K562 (cell line): ENCODE results near the gene ALDH1A3. TPM values are rescaled to one million over a fixed set of nuclear protein-coding genes. Genes with fewer than 3 reads are reported as not detected.

Experiments used
- ATAC-seq: fragments of 200-7000 bp; cut with Tn5 transposase; 3 replicates; pipeline ENCODE4 v1.9.1; 2020; ENCODE audit warnings: moderate library complexity
- BruUV-seq: library from RNA; stranded (reverse); fragments of 400-500 nt; replicated peaks from 2 replicates; lab custom pipeline; 2021; lab: Mats Ljungman, UMichigan
- CTCF ChIA-PET: fragments of 300-600 bp; formaldehyde crosslinking; extraction: SDS; loops from one replicate; lab custom pipeline; 2021; ENCODE audit warnings: low intra/inter-chr PET ratio; lab: Yijun Ruan, JAX
- POLR2A ChIA-PET: fragments of 300-600, 350-650 bp; sonication (Branson Sonifier 250); formaldehyde crosslinking; extraction: SDS; loops from one replicate; lab custom pipeline; 2021; ENCODE audit warnings: antibody characterized with exemption, inconsistent platforms; lab: Yijun Ruan, JAX
- DNase-seq, 4 experiments: peaks; one replicate each; pipeline versions ENCODE4 v3.0.0 to v3.0.0-alpha.2; 2011 to 2018; ENCODE audit warnings: low spot score in 3 of 4, mixed read lengths in 3 of 4; ENCODE audit errors: extremely low read depth in 1 of 4
- FAIRE-seq: peaks from 2 replicates; lab custom pipeline; 2011; peaks lifted over from hg19 to GRCh38; lab: Jason Lieb, UNC
- H2AFZ ChIP-seq: 2 replicates; pipeline ENCODE4 v1.6.0; 2011; ENCODE audit warnings: low read depth, low read length, control low read depth, inconsistent platforms
- H3K27ac ChIP-seq: fragments of 200-600 bp; 3 replicates; pipeline ENCODE4 v1.8.0; 2011; ENCODE audit warnings: low read depth, mild to moderate bottlenecking, control low read depth, inconsistent platforms, low read length, moderate library complexity, mixed read lengths; ENCODE audit errors: extremely low read depth
- H3K27me3 ChIP-seq, 2 experiments: fragments of 300-600 bp in 1 of 2; 2 replicates in 1 of 2; 3 replicates in 1 of 2; pipeline versions ENCODE4 v1.6.0 to v1.8.0; 2011; ENCODE audit warnings: inconsistent platforms in 2 of 2, low read length in 2 of 2, mild to moderate bottlenecking in 1 of 2, mixed read lengths in 1 of 2, moderate library complexity in 1 of 2; ENCODE audit not compliant: control insufficient read depth in 2 of 2, insufficient read depth in 2 of 2
- H3K36me3 ChIP-seq: fragments of 300-600 bp; 3 replicates; pipeline ENCODE4 v1.8.0; 2011; ENCODE audit warnings: mild to moderate bottlenecking, low read length, inconsistent platforms; ENCODE audit not compliant: control insufficient read depth, insufficient read depth
- H3K4me1 ChIP-seq, 2 experiments: fragments of 200-600 bp in 1 of 2; replicated peaks in 1 of 2; 2 replicates in 1 of 2; 3 replicates in 1 of 2; pipeline versions ENCODE4 v1.5.1 to v1.8.0; 2011; ENCODE audit warnings: inconsistent platforms in 2 of 2, low read length in 2 of 2, mild to moderate bottlenecking in 1 of 2, mixed read lengths in 1 of 2, moderate library complexity in 1 of 2; ENCODE audit not compliant: control insufficient read depth in 2 of 2, insufficient read depth in 2 of 2
- H3K4me2 ChIP-seq: 2 replicates; pipeline ENCODE4 v1.6.1; 2011; ENCODE audit warnings: low read length, control low read depth, inconsistent platforms, mixed read lengths; ENCODE audit not compliant: insufficient read depth
- H3K4me3 ChIP-seq: fragments of 200-600 bp; sonication (generic), shearing (Covaris generic); 2 replicates; pipeline ENCODE4 v1.5.1; 2016; ENCODE audit warnings: control low read depth, inconsistent platforms
- H3K79me2 ChIP-seq: fragments of 200-600 bp; 3 replicates; pipeline ENCODE4 v1.8.0; 2011; ENCODE audit warnings: low read length, inconsistent platforms; ENCODE audit not compliant: control insufficient read depth, insufficient read depth
- H3K9ac ChIP-seq, 2 experiments: 2 replicates each; pipeline versions ENCODE4 v1.6.0 to v1.6.1; 2011; ENCODE audit warnings: low read depth in 2 of 2, low read length in 2 of 2, control low read depth in 1 of 2, inconsistent platforms in 1 of 2, mild to moderate bottlenecking in 1 of 2, mixed read lengths in 1 of 2; ENCODE audit not compliant: insufficient read depth in 1 of 2
- H3K9me1 ChIP-seq: one replicate; pipeline ENCODE4 v1.6.0; 2011; ENCODE audit warnings: inconsistent platforms, mild to moderate bottlenecking, low read length, moderate library complexity; ENCODE audit not compliant: control insufficient read depth, insufficient read depth
- H3K9me3 ChIP-seq: replicated peaks from 2 replicates; pipeline ENCODE4 v1.5.1; 2011; ENCODE audit warnings: low read depth, low read length, inconsistent platforms; ENCODE audit not compliant: control insufficient read depth, insufficient read depth
- H4K20me1 ChIP-seq: replicated peaks from 2 replicates; pipeline ENCODE4 v1.6.1; 2011; ENCODE audit warnings: low read length, inconsistent platforms, mixed read lengths; ENCODE audit not compliant: control insufficient read depth, insufficient read depth
- BRCA1 ChIP-seq, 2 experiments: fragments of 450-650 bp in 1 of 2; sonication (generic) in 1 of 2; formaldehyde crosslinking in 1 of 2; IDR thresholded peaks; 2 replicates each; pipeline versions ENCODE4 v1.5.0 to v1.6.1; 2017 to 2020; ENCODE audit warnings: mild to moderate bottlenecking in 1 of 2, missing genetic modification reagents in 1 of 2
- U2AF2 ChIP-seq: fragments of 200-400 bp; formaldehyde crosslinking; optimal IDR thresholded peaks from 2 replicates; pipeline ENCODE3; 2017; ENCODE audit warnings: low read depth, mild to moderate bottlenecking, low read length
- WGBS: fragments of 100-300 bp; shearing (Covaris generic); methylation state at CpG from one replicate; pipeline ENCODE4 v1.1.6; 2016; ENCODE audit warnings: low coverage, mixed read lengths; ENCODE audit not compliant: insufficient coverage; ENCODE audit errors: missing lambda C conversion rate; 5-methylcytosine and 5-hydroxymethylcytosine counted together
- in situ Hi-C: fragments of 300-500 bp; cut with MboI; formaldehyde crosslinking; loops from 4 replicates; pipeline ENCODE4 v1.15.0; 2018; ENCODE audit warnings: inconsistent platforms, mixed read lengths
- intact Hi-C: fragments of 100-400 bp; cut with micrococcal nuclease; formaldehyde crosslinking; loops from 2 replicates; pipeline ENCODE4 v1.14.2; 2022
- polyA plus RNA-seq, 8 experiments: library from polyadenylated mRNA; depleted of rRNA in 4 of 8; stranded (reverse) in 5 of 8; unstranded in 3 of 8; fragments of >200 nt; fragmentation: Nextera tagmentation in 2 of 8; fragmentation: Illumina TruSeq in 1 of 8; extraction: Ambion mirVana in 2 of 8; extraction: Trizol in 1 of 8; gene quantifications; 2 replicates each; pipeline versions ENCODE4 v1.2.1 to v1.2.3, GENCODE V29; 2011 to 2014; ENCODE audit warnings: inconsistent platforms in 1 of 8, missing spikeins in 1 of 8
- total RNA-seq, 7 experiments: library from RNA; depleted of rRNA in 6 of 7; stranded (reverse); fragments of >200 nt in 6 of 7; fragmentation: Illumina TruSeq in 2 of 7; extraction: Trizol in 2 of 7; gene quantifications; 2 replicates each; pipeline versions ENCODE4 v1.2.1 to v1.2.3, GENCODE V29; 2011 to 2021; ENCODE audit warnings: low replicate concordance in 1 of 7
- TF ChIP-seq, protein P1 (sequence below): fragments of 150-350 bp; IDR thresholded peaks from 2 replicates; pipeline ENCODE4 v1.6.1; 2014; ENCODE audit warnings: low read depth, mild to moderate bottlenecking, low read length, borderline replicate concordance

The ALDH1A3 gene
- total and polyA plus RNA-seq, 9 of the 15 experiments (the other 6 are each of a cell fraction or from before 2014, with no cell fraction given), result 0.38 TPM; not detected in 8

DNA sequence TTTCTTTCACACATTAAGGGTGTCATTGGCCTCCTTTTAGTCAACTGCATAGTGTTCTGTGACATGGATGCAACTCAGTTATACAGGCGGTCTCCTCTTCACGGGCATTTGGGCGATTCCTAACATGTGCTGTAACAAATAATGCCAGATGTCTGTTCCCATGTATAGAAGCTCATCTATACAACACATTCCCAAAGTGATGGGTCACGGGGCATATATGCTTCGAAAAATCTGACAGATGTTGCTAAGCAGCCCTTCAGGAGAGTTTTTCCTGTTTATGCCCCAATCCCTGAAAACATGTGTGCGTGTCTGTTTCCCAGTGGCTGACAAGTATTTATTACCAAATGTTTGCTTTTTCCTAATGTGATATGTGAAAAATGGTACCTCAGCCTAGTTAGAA is 65.4 kb downstream of the ALDH1A3 start:
- FAIRE-seq (no peak), ATAC-seq (no peak), DNase-seq (no peak)
- ChIA-PET POLR2A (interaction anchor here (1.0 kb wide), 1 partner anchor 10 kb away, joined by 3 read pairs; no protein-coding TSS in a partner anchor), CTCF (interaction anchor here (0.6 kb wide), 1 partner anchor 197 kb away, joined by 3 read pairs; no protein-coding TSS in a partner anchor)
- Histone ChIP-seq H2AFZ (no peak overlapping the region), H3K79me2 (no peaks in the 10 kb centered on the region), H3K9ac (no peak overlapping the region), H3K27ac (no peak overlapping the region), H3K27me3 (peaks cover 17 to 27% of the 10 kb centered on the region in 2 experiments; a peak in 4 of 5 replicates), H4K20me1 (0 out of 2 replicates have a peak, but pooled peaks cover 4% of the 10 kb centered on the region), H3K4me1 (no peaks in the 10 kb centered on the region; a peak in 1 of 5 replicates), H3K4me3 (no peak overlapping the region), H3K4me2 (no peak overlapping the region), H3K9me3 (no peaks in the 10 kb centered on the region), H3K9me1 (no peaks in the 10 kb centered on the region), H3K36me3 (no peaks in the 10 kb centered on the region)
- TF ChIP-seq U2AF2, result no peak
- TF ChIP-seq, protein P1, sequence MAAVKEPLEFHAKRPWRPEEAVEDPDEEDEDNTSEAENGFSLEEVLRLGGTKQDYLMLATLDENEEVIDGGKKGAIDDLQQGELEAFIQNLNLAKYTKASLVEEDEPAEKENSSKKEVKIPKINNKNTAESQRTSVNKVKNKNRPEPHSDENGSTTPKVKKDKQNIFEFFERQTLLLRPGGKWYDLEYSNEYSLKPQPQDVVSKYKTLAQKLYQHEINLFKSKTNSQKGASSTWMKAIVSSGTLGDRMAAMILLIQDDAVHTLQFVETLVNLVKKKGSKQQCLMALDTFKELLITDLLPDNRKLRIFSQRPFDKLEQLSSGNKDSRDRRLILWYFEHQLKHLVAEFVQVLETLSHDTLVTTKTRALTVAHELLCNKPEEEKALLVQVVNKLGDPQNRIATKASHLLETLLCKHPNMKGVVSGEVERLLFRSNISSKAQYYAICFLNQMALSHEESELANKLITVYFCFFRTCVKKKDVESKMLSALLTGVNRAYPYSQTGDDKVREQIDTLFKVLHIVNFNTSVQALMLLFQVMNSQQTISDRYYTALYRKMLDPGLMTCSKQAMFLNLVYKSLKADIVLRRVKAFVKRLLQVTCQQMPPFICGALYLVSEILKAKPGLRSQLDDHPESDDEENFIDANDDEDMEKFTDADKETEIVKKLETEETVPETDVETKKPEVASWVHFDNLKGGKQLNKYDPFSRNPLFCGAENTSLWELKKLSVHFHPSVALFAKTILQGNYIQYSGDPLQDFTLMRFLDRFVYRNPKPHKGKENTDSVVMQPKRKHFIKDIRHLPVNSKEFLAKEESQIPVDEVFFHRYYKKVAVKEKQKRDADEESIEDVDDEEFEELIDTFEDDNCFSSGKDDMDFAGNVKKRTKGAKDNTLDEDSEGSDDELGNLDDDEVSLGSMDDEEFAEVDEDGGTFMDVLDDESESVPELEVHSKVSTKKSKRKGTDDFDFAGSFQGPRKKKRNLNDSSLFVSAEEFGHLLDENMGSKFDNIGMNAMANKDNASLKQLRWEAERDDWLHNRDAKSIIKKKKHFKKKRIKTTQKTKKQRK, result no peak
- no peak for TF ChIP-seq BRCA1 (IDR thresholded peaks at IDR 0.05)
- TF ChIP-seq BRCA1 (CRISPR knock-in tag; IDR thresholded peaks at IDR 0.05), result no peak
- intact Hi-C loops, result no loop called here
- BruUV-seq, result no TSS peak
- in situ Hi-C loops, result loop anchor here (5.0 kb wide), 1 partner anchor 62 kb away; no protein-coding TSS in a partner anchor
- under 1% methylated on average over 6 of the region's 6 CpGs for WGBS
